Right kidney (tissue), 1 donor: ENCODE measurements around the gene LIPC.

Experiments used
- DNase-seq: peaks from one replicate; pipeline ENCODE4 v3.0.0-alpha.2; 2016

The LIPC gene

DNA sequence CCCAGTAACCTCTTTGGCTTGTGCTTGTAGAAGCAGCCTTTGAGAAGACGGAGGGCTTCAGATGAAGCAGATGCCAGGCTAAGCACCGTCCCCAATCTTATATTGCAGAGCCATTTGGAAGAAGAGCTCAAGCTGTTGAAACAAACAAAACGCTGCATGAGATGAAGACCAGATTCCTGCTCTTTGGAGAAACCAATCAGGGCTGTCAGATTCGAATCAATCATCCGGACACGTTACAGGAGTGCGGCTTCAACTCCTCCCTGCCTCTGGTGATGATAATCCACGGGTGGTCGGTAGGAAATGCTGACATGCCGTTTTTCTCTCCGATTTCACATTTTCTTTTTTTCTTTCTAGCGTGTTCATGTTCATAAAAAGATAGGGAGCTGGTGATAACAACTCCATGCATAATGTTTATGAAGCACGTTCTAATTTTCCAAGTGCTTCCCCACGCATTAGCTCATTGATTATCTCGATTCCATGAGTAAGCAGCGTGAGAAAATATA, 106.5 kb downstream of the LIPC start:
- DNase-seq = no peak

DNA sequence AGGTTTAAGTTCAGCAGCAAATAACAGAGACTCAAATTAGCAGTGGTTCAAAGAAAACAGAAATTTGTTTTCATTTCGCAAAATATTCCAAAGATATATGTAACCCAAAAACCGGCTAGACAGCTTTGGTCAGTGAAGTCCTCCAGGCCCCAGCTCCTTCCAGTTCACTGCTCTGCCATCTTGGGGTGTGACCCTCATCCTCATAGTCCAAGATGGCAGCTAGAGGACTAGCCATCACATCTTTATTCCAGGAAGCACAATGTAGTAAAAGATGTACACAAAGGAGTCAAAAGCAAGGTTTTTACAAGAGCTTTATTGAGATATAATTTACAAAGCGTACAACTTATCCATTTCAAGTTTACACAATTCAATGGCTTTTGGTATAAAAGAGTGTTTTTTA, 107.1 kb downstream of the LIPC start:
- DNase-seq = no peak

DNA sequence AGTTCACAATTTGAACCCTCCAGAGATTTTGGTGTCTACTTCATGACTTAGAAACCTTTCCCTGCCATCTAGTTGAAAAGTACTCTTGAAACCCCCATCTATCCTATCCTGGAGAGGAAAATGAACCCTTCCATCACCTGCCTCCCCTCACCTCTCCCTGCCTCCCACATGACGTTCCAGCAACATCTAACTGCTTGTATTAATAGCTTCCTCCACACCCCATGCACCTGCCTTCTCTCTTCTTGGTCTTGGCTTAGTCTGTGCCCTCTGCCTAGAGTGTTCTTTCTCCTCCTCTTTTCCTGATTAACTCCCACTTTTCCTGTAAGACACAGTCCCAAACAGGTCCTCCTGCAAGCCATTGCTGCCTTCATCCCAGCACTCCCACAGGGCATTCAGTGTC, 107.8 kb downstream of the LIPC start:
- DNase-seq = no peak

DNA sequence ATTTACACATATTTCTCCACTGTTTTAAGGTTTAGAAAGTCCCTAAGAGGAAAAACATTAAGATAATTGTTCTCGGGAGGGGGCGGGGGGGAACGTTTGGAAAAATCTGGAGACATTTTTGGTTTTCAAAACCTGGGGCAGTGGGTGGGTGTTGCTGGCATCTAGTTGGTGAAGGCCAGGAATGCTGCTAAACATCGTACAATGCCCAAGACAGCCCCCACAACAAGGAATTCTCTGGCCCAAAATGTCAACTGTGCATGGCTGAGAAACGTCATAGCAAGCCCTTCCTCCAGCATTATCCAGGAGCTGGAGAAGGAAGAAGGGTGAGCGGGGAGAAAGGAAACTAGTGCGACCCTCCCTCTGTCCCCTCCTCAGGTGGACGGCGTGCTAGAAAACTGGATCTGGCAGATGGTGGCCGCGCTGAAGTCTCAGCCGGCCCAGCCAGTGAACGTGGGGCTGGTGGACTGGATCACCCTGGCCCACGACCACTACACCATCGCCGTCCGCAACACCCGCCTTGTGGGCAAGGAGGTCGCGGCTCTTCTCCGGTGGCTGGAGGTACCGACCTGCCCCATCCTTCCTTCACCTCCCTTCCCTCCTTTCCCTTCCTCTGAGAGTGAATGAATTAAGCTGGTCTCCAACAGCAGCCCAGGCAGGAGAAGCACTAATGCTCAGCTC, 109.8 kb downstream of the LIPC start:
- no peak for DNase-seq

DNA sequence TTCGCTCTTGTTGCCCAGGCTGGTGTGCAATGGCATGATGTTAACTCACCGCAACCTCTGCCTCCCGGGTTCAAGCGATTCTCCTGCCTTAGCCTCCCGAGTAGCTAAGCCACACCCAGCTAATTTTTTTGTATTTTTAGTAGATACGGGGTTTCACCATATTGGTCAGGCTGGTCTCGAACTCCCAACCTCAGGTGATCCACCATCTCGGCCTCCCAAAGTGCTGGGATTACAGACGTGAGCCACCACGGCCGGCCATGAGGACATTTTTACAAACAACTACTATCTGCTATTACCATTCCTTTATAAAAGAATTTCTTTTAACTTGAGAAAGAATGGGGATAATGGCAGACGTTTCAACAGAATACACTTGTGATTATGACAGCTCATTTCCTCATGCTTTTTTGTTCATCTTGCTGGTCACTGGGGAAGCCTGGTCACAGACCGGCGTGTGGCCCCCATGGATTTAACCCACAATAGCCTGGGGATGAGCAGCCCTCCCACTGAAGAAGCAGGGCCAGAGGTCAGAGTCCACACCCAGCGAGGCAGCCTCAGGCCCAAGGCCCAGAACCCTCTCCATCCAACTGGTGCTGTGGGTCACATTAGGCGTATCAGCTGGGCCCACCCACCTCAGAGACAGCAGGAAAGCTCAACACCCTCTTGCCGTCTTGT, 112.0 kb downstream of the LIPC start:
- no peak for DNase-seq

DNA sequence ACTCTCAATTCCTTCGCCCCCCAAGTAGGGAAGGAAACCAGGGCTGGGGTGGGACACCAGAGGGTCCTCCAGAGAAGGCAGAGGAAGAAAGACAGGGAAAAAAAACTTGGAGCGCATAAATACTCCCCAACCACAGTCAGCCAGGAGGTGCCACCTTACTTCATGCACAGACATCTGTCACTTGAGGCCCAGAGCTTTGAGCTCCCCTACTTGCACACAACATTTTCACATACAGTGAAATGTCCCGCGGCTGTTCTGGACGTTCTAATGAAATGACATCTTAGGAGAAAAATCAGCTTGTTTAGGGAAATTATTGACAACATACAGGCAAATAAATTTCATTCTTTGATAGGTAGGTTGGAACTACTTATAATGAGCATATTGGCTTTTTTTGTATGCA, 113.0 kb downstream of the LIPC start:
- DNase-seq = no peak

DNA sequence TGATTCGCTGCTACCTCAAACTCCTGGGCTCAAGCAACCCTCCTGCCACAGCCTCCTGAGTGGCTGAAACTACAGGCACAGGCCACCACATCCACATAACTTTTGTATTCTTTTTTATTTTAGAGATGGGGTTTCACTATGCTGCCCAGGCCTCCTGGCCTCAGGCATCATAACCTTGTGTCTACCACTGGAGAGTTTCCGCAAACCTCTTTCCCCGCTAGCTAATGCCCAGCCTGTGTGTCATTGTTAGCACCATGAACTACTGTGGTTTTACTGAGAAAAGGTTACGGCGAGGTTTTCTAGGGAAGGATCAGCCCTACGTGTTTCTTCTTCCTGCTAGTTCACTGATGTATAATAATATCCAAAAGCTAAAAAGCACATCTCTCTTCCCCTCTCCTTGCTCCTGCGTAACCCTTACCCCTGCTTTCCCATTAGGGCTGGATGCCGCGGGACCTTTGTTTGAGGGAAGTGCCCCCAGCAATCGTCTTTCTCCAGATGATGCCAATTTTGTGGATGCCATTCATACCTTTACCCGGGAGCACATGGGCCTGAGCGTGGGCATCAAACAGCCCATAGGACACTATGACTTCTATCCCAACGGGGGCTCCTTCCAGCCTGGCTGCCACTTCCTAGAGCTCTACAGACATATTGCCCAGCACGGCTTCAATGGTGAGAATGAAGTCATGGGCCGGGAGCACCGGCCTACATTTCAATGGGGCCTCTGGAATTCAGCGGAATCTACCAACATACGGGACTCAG, 113.7 kb downstream of the LIPC start:
- DNase-seq = no peak

DNA sequence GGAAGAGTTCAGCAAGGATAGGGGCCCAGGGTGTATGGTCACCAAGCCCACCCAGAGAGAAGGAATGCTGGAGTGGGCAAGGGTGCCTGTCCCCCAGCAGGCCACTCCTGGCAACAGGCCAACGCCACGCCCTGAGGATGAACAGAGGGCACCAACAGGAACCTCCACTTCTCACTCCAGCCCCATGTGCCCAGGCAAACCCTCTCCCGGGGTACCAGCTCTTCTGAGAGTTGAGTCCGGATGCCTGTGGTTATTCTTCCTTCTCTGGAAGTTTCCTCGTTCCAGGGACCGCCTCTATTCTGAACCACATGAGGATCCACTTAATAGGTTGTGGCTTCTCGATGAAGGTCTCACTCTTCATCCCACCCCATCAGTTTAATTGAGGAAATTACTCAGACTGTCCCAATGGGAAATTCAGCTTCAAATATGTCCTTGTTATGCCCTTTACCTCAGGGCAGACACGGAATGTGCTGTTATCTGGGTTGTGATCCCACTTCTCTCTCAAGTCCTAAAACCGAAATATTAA, 114.3 kb downstream of the LIPC start:
- DNase-seq = no peak

DNA sequence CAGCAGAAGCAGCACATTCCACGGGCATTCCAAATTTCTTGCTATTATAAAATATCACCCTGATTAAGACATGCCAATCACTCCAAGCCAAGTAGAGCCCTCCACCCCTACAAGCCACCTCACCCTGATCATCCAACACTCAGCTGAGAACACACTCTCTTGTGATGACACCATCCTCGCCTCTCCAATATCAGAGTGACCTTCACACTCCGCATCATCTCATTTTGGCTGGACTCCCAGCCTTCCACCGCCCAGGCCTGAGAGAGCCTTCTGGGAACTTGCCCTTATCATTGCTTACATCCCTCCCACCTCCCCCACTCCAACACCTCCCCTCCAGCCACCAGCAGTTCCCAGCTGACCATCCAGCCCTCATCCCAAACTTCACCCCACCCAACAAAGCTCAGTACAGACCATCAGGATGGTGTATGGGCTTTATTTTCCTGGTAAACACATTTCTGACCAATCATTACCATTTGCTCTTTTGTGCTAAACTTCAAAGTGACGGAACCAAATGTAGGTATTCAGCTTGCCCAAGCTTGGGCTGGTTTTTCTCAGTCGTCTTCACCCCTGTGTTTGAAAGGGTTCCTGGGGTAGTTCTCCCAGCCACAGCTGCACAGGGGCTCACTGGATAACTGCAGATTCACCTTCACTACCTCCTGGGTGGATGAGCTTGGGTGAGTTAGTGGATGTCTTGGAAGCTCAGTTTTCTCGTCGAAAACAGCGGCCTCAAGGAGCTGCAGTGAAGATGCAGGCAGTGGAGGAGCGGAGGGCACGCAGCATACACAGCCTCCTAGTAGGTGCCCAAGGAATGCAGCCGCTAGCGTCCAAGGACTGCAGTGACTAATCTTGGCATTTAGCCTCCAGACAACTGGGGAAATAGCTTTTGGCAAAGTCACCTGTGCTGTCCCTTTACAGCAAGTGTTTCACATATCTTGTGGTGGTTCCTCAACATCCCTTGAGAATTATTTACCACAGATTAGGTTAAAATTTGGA, 115.1 kb downstream of the LIPC start:
- no peak for DNase-seq

DNA sequence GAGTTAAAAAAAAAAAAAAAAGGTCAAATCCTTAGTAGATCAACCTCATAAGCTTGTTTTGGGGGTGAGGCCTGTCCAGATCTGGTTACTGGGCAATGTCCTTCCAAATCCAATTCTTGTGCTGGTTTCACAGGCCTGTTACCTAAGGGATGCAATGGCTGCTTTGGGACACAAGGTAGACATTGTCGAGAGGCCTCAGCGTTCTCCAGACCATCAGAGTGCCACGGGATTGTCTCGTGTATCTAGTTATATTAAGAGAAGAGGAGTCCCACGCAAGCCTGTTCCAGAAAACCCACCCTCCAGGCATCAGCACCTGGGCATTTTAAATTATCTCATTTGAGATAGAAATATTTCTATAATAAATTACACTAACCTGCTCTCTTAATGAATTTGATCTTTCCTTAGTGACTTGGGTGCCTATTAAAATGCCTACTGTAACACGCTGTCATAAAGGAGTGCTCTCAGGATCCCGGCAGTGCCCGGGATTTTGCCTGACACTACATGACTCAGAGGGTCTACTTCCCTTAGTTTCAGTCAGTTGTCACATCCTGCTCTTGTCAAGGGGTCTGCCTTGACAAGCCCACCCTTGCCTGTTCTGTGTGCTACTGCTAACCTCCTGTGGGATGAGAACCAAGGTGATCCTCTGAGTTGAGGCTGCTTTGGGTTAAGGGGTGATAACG, 116.0 kb downstream of the LIPC start:
- DNase-seq = no peak

DNA sequence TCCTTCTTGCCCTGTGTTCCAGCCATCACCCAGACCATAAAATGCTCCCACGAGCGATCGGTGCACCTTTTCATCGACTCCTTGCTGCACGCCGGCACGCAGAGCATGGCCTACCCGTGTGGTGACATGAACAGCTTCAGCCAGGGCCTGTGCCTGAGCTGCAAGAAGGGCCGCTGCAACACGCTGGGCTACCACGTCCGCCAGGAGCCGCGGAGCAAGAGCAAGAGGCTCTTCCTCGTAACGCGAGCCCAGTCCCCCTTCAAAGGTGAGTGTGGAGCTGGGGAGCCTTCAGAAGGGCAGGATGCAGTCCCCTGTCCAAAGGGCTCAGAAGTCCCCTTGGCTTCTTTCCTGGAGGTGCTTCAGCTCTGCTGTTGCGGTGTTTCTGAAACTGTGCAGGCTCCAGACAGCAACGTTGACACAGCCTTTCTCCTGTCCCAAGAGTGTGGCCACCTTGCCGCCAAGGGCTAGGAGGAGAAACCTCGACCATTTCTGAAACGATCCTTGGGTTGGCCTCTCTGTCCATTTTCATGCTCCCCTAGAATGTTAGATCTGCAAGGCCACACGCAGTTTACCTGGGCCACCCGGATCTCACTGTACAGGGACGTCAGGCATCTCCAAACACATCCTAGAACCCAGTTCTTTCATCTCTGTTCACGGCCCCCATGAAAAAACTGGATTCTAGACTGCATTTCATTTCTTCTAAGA, 116.7 kb downstream of the LIPC start:
- DNase-seq = no peak

DNA sequence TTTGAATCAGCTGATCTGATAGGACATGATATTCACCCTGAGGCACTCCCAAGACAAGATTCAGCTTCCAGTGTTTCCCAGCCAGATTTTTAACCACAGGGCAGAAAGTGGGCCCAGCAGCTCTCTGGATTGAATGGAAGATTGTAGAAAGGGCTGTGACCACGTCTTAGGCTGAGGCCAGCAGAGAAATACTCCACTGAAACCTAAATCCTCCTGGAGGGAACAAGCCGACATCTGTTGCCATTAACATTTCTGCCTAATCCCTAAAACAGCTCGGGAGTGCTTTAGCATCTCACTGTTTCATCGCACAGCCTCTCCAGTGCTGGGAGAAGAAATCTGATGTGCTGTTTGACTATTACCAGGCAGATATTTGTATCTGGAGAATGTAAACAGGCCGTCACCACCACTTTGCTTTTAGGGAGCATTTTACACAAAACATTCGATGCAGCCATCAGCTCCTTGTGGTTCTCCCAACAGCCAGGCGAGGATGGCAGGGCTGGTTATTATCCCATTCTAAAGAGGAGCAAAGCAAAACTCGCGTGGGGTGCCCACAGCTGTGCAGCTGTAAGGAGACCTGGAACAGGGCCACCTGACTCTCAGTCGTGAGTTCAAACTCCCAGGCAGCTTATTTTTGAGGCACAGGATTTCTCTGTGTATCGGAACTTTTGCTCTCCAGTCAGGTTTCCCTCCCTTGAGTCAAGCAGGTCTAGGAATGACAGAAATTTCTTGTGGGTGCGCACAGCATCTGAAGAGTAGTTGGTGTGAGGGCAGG, 117.4 kb downstream of the LIPC start:
- DNase-seq = no peak

DNA sequence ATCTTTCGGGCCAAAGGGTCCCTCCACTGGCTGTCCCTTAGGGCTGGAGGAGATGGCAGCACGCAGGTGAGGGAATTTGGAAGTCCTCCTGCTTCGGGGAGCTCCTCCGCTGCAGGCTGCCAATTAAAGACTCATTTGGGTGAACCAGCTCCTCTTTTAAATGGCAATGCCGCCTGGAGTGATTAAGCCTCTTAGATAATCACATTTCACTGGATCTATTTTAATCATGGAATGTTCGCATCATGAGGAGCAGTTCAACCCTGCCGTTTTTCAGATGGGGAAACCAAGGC, 117.9 kb downstream of the LIPC start:
- DNase-seq = no peak

DNA sequence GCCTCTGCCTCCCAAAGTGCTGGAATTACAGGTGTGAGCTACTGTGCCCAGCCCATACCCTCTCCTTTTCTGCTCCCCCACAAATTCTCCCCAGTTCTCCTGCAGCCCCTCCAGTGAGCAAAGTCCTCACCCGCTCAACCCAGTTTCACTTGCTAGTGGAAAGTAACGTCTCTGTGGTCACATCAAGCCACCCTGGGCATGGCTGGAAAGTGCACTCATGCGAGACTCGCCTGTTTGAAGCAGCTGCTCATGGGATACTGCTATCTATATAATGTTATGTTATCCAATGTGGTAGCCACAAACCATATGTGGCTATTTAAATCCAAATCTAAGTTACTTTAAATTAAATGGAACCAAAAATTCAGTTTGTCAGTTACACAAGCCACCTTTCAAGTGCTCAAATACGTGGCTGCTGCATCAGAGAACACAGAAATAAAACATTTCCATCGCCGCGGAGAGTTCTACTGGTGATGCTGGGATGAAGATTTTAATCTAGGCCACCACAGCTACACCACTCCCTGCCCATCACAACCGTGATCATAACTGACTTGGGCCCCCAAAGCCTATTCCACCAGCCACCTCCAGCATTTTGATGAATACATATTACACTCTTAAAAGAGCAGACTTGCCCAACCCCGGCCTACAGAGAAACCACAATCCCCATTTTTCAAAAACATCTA, 119.4 kb downstream of the LIPC start:
- DNase-seq = no peak

DNA sequence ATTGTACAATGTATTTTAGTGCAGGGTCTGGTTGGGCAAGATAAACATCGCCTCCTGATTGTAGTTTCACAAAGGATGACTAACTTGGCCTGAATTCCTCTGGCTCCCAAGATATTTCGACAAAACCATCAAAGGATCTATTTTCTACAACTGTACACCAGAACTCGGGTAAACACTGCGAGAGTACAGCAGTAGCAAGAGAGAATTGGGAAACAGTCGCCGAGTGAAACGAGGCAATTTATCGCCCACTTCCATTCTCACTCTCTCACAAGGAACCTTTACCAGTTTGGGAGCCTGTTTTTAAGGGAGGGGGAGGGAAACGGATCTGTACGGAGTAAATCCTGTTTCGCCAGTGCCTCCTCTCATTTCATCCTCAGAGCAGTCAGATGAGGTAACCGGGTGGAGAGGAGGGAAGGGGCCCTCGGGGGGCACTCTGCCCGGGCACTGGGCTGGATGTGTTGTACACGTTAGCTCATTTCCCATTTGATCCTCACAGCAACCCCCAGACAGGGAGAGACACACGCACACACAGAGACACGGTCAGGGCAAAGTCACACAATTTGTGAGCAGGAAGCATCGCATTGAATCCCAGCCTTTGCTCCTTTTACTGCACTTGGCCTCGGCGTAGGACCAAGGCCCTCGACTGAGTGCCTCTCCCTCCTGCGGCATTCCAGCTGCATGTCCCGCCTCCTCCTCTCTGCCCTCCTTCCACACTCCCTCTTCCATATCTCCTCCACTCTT, 120.1 kb downstream of the LIPC start:
- peak; percentile 42 for DNase-seq

DNA sequence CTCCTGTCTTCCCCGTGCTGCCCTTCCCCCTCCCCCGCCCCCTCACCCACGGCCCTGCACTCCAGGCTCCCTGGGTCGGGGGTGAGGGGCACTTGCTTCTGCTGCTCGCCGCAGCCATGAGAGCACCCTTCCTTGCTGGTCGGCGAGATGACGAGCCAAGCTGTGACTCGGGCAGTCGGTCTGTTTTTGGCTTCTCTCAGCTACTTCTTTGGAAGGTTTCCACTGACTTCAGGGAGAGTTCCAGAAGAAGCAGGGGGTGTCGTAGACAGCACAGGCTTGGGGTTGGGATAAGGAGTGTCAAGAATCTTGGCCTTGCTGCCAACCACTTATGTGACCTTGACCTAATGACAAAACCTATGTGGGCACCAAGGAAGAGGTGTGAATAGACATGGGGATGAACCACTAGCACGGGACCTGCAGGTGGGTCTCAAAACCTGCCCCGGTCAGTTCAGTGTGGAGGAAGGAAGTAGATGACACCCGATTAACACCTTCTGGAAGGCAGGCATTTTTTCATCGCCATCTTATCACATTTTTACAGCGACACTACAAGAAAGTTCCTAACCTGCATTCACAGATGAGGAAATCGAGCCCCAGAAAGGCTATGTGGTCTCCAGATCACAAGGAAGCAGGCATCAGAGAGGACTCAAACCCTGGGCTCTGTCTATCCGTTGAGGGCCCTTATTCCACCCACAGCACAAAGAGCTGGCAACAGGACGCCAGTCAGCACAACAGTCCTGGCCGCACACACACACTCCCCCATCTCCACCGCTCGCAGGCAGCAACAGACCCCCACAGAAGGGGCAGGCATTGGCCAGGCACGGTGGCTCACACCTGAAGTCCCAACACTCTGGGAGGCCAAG, 120.9 kb downstream of the LIPC start:
- DNase-seq = no peak

DNA sequence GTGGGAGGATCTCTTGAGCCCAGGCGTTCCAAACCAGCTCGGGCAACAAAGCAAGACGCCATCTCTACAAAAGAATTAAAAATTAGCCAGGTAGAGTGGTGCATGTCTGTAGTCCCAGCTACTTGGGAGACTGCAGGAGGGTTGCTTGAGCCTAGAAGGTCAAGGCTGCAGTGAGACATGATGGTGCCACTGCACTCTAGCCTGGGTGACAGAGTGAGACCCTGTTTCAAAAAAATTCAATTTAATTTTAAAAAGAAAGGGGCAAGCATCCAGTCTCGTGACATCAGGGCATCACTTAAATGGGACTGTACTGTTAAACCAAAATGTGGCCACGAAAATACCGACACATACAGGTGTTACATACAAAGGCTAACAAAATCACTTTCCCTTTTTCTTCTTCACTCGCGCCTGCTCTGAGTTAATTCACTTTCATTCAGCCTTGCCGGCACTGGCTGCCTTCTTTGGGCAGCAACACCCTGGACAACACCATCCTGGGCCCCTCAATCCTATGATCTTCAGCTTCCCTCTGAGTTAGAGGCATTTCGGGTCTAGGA, 121.7 kb downstream of the LIPC start:
- DNase-seq = no peak
